ENCODE measurements around the gene EYS. TPM values are rescaled to one million over a fixed set of nuclear protein-coding genes. Genes with fewer than 3 reads are reported as not detected.

Gene EYS
- total and polyA plus RNA-seq, 2 of the 8 experiments (the other 6 are each of a cell fraction or from before 2014, with no cell fraction given): 0.05 to 0.13 TPM

- TF ChIP-seq KDM1A (IDR thresholded peaks at IDR 0.05; ENCODE audit: borderline replicate concordance, low read length): no peak
- no peak for TF ChIP-seq SP4 (IDR thresholded peaks at IDR 0.05; ENCODE audit: low read length)
- TF ChIP-seq EZH2 (IDR thresholded peaks at IDR 0.05; ENCODE audit: low read depth, low read length, severe bottlenecking): no peak
- TF ChIP-seq TEAD4 (IDR thresholded peaks at IDR 0.05; ENCODE audit: low read depth, low read length): no peak
- TF ChIP-seq CHD1 (IDR thresholded peaks at IDR 0.05; ENCODE audit: low read depth, low read length): no peak
- TF ChIP-seq BCL11A (IDR thresholded peaks at IDR 0.05; ENCODE audit: low read depth in 2 of 2, low read length in 2 of 2): no peak
- no peak for TF ChIP-seq RAD21 (IDR thresholded peaks at IDR 0.05 in 1 of 2, conservative IDR thresholded peaks at IDR 0.05 in 1 of 2; ENCODE audit: low read depth in 2 of 2, low read length in 2 of 2)
- TF ChIP-seq EGR1 (IDR thresholded peaks at IDR 0.05; ENCODE audit: borderline replicate concordance, low read depth, low read length): no peak
- TF ChIP-seq NANOG (IDR thresholded peaks at IDR 0.05; ENCODE audit: insufficient read depth, low read depth, low read length, poor library complexity, severe bottlenecking): no peak
- no peak for TF ChIP-seq POLR2AphosphoS5 (IDR thresholded peaks at IDR 0.05; ENCODE audit: low read depth, low read length)
Observed at GRCh38 chr6:65637289-65638046, 69.6 kb downstream of the EYS start (continued).

Measured in H1 (cell line).